Lower lobe of right lung (tissue), 2 donors: Measurements from ENCODE around the gene DEPP1. TPM values are rescaled to one million over a fixed set of nuclear protein-coding genes. Genes with fewer than 3 reads are reported as not detected.

ENCODE experiments used
- ATAC-seq, 2 donors: fragments of 200-7000 bp; cut with Tn5 transposase; one replicate each; pipeline ENCODE4 v1.9.1; 2020 to 2022; ENCODE audit warnings: mild to moderate bottlenecking in 2 of 2, moderate library complexity in 2 of 2
- DNase-seq: peaks from one replicate; pipeline ENCODE4 v3.0.0-alpha.2; 2020
- H3K27ac ChIP-seq: fragments of 200-600 bp; one replicate; pipeline ENCODE4 v1.8.0; 2022
- H3K27me3 ChIP-seq: fragments of 200-600 bp; one replicate; pipeline ENCODE4 v1.8.0; 2022; ENCODE audit warnings: low read depth
- H3K36me3 ChIP-seq: fragments of 200-600 bp; one replicate; pipeline ENCODE4 v1.8.0; 2022; ENCODE audit warnings: mild to moderate bottlenecking
- H3K4me1 ChIP-seq: fragments of 200-600 bp; one replicate; pipeline ENCODE4 v1.8.0; 2022
- H3K4me3 ChIP-seq: fragments of 200-600 bp; one replicate; pipeline ENCODE4 v1.8.0; 2022; ENCODE audit warnings: mild to moderate bottlenecking
- H3K9me3 ChIP-seq: fragments of 200-600 bp; one replicate; pipeline ENCODE4 v1.8.0; 2022
- CTCF ChIP-seq: fragments of 200-600 bp; IDR thresholded peaks from one replicate; pipeline ENCODE4 v1.8.0; 2022; ENCODE audit warnings: antibody characterized with exemption, mild to moderate bottlenecking
- intact Hi-C: fragments of 100-400 bp; cut with DNase I; formaldehyde crosslinking; loops from one replicate; pipeline ENCODE4 v1.11.0; 2022
- total RNA-seq: library from RNA; stranded (reverse); fragmentation: NEBNext Ultra II Directional; extraction: Animal tissue kit (Norgen Biotek cat#: 25700); gene quantifications from one replicate; pipeline ENCODE4 v1.2.1, GENCODE V29; 2021
- donor health status: DM: no; HTN: yes; CAD: no; lungs with severe emphysema.

DEPP1 gene
- total RNA-seq, 1 donor from 2014 or later, result 108 TPM

- Histone ChIP-seq H3K27ac (no peak overlapping the region), H3K4me1 (peaks cover 14% of the 10 kb centered on the region)
These were observed 45.8 kb downstream of the DEPP1 start for GRCh38 chr10:44932517-44933450.

GRCh38 chr10:44931621-44932516 is 46.7 kb downstream of the DEPP1 start:
- no peaks in the 10 kb centered on the region for H3K9me3 ChIP-seq
- intact Hi-C loops, result no loop called here

More at GRCh38 chr10:44932517-44933450, 45.8 kb downstream of the DEPP1 start:
- peak; percentile 94 for DNase-seq
- Histone ChIP-seq H3K27me3 (no peaks in the 10 kb centered on the region), H3K9me3 (no peaks in the 10 kb centered on the region), H3K36me3 (no peaks in the 10 kb centered on the region), H3K4me3 (no peak overlapping the region)
- TF ChIP-seq CTCF, result peak; percentile 99
- ATAC-seq, result peak; percentile 95 to 96
- intact Hi-C loops, result no loop called here

GRCh38 chr10:44930904-44931620 is 47.5 kb downstream of the DEPP1 start:
- Histone ChIP-seq H3K27me3 (no peaks in the 10 kb centered on the region), H3K4me1 (peaks cover 14% of the 10 kb centered on the region), H3K27ac (no peak overlapping the region), H3K4me3 (no peak overlapping the region), H3K36me3 (no peaks in the 10 kb centered on the region), H3K9me3 (no peaks in the 10 kb centered on the region)
- DNase-seq, result no peak
- no peak for TF ChIP-seq CTCF
- intact Hi-C loops, result no loop called here
- ATAC-seq, result peak in 1 of 2 donors; percentile 41

More at GRCh38 chr10:44931621-44932516, 46.7 kb downstream of the DEPP1 start:
- Histone ChIP-seq H3K4me1 (peaks cover 14% of the 10 kb centered on the region), H3K27ac (no peak overlapping the region), H3K4me3 (no peak overlapping the region), H3K27me3 (no peaks in the 10 kb centered on the region), H3K36me3 (no peaks in the 10 kb centered on the region)
- TF ChIP-seq CTCF, result no peak
- DNase-seq (no peak), ATAC-seq (no peak)

GRCh38 chr10:44929356-44930255 is 49.0 kb downstream of the DEPP1 start:
- TF ChIP-seq CTCF, result no peak
- ATAC-seq (no peak), DNase-seq (no peak)
- peaks cover 5% of the 10 kb centered on the region for H3K4me1 ChIP-seq
- no peaks in the 10 kb centered on the region for H3K36me3 ChIP-seq
- no peak overlapping the region for H3K27ac ChIP-seq
- H3K27me3 ChIP-seq, result no peaks in the 10 kb centered on the region
- no peaks in the 10 kb centered on the region for H3K9me3 ChIP-seq
- intact Hi-C loops, result no loop called here
- H3K4me3 ChIP-seq, result no peak overlapping the region
